Islet precursor cell (in vitro differentiated cells): ENCODE data around the gene CTBP2.

Experiments used
- DNase-seq: peaks from one replicate; pipeline ENCODE4 v3.0.0-alpha.2; 2018

Gene CTBP2

GRCh38 chr10:125020386-125020785 is 140.0 kb downstream of the CTBP2 start:
- DNase-seq: no peak

DNA sequence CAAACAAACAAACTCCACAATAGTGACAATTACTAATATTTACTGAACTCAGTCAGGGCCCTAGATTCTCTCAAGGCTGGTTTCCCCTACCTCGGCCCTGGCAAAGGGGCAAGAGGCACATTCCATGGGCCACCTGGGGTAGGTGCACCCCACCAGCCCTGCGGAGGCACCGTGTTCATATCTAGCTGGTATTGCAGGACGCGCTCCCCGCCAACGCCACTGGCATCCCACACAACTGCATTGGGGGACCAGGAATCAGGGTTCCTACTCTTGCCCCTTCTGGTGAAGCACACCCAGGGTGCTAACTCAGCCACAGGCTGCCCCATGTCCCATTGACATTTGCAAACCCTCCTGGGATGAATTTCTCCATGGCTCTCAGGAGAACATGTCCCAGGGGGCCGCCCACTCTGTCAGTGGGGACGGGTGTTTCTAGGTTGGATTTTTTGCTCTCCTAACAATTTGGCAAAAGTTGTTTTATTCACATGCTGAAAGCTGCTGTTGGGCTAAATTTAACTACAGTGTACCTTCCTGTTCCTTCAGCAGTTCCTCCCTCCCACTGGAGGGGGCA is 141.7 kb downstream of the CTBP2 start:
- DNase-seq: no peak

GRCh38 chr10:125017547-125018298 is 142.6 kb downstream of the CTBP2 start:
- no peak for DNase-seq

DNA sequence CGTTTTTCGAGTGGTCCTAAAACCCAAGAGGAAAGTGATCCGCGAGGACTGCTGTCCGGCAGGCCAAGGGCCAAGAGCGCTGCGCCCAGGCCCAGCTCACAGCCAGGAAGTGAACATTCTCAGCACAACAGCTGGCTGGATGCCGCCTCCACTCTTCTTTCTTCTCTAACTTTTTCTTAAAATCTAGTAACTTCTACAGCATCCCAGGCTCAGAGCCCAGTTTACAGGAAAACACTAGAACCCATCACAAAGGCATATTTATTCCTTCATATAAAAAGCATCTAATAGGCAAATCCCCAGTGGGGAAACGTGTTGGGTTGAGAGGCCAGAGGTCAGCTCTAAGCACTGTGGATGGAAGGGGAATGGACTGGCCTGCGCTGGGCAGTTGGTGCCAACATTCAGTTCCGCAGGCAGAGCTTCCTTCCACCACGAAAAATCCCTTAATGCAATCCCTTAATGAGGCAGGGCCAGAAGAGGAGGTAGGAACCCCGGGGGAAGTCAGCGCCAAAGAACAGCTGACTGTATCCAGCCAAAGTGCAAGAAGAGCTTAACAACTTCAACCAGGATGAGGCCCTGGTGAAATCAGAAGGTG is 143.7 kb downstream of the CTBP2 start:
- DNase-seq: no peak

DNA sequence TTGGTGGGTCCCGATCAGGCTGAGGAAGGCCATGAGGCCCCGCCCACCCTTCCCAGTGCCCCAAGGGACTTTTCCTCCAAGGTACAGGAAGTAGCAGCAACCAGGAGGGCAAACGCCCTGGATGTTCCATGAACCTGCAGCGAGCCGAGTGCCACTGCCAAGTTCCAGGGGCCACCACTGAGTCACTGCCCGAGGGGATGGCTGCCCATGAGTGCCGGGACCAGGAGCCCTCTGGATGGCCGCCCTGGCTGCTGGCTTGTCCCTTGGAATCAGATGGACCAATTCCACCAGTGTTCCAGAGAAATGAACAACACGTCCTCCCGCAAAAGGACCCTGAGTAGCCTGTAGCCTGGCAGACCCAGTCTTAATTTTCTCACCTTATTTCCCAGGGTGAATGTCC is 144.2 kb downstream of the CTBP2 start:
- no peak for DNase-seq

GRCh38 chr10:125015356-125015944 is 144.9 kb downstream of the CTBP2 start:
- no peak for DNase-seq

GRCh38 chr10:125014836-125015355 is 145.5 kb downstream of the CTBP2 start:
- DNase-seq: no peak

GRCh38 chr10:125014086-125014830 is 146.1 kb downstream of the CTBP2 start:
- DNase-seq: no peak

- DNase-seq: no peak
Measured at GRCh38 chr10:125013529-125013872, 146.9 kb downstream of the CTBP2 start.

DNA sequence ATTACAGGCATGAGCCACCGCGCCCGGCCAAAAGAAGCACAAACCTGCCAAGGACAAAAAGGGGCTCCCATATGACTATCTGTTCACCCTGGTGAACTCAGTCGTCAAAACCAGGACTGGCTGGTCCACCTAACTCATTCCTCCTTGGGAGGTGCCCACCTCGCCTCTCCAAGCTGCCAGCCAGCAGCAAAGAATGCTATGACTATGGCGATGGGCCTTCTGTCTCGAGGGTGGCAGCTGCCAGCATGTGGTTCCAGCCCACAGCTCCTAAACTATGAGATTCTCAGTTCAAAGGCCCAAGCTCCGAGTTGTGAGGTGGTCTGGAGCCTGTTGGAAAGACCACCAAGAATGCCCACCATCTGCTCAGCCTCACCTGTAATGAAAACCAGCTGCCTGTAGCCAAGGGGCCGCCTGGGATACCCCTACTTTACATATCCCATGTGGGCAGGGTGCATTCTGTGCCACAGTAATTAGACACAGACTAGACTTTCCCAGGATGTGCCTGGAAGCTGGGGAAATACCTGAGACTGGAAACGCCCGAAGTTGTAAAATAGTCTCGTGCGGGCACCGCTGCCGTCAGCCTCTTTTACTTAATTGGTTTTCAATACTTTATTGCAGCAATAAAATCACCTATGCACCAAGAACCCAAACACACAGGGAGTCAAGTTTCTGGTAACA is 147.4 kb downstream of the CTBP2 start:
- DNase-seq: no peak

DNA sequence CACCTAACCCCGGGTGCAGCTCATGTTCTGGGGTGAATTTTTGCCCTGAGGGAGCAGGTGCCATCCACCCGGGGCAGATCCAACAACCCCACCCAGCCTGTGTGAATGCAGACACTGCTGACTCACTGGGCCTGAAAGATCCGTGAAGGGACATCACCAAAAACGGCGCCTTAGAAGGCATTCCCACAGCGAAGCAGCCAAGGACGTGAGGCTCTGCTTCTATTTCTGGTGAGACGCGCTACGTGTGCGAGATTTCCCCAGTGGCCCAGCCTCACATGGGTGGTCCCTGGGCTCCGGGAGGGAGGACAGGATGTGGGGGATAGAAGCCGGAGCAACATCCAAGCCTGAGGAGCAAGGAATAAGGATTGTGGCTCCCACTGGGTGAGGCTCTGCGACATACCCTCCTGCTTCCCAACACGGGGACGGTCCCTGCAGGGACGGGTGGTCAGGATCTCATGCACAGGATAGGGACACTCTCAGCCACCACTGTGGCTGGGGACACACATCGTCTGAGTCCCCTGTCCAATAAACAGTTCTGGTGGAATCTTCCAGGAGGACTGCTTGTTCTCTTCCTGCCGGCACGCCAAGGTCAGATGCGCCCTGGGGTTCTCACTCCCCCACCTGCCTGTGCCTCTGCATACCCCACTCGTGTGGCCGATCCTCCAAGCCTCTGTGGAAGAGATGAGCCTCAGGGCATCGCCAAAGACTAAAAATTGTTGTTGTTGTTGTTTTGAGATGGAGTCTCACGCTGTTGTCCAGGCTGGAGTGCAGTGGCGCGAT is 148.2 kb downstream of the CTBP2 start:
- DNase-seq: no peak

GRCh38 chr10:125011171-125011925 is 149.0 kb downstream of the CTBP2 start:
- DNase-seq: no peak

GRCh38 chr10:125010362-125010761 is 150.0 kb downstream of the CTBP2 start:
- no peak for DNase-seq

DNA sequence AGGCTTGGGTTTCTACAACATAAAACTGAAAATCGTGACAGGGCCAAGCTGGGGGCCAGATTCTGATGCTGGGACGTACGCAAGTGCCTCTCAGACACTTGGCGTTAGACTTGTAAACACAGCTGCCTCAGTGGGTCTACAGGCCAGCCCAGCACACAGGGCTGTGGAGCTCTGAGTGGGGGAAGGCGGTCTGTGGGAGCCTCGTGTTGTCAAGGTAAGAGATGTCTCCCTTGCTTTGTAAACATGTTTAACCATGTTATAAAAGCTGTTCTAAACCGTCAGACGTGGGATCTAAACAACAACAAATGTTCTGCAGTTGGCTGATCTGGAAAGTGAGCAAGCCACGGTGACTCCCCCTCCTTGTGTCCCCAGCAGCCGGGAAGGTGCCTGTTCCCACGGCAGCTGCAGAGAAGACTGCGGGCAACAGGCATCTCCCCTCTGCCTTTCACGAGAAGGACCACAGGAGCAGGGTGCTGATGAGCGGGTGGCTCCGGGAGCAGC is 150.7 kb downstream of the CTBP2 start:
- no peak for DNase-seq

GRCh38 chr10:125008689-125009638 is 151.4 kb downstream of the CTBP2 start:
- DNase-seq: no peak

GRCh38 chr10:125007436-125007835 is 152.9 kb downstream of the CTBP2 start:
- no peak for DNase-seq

DNA sequence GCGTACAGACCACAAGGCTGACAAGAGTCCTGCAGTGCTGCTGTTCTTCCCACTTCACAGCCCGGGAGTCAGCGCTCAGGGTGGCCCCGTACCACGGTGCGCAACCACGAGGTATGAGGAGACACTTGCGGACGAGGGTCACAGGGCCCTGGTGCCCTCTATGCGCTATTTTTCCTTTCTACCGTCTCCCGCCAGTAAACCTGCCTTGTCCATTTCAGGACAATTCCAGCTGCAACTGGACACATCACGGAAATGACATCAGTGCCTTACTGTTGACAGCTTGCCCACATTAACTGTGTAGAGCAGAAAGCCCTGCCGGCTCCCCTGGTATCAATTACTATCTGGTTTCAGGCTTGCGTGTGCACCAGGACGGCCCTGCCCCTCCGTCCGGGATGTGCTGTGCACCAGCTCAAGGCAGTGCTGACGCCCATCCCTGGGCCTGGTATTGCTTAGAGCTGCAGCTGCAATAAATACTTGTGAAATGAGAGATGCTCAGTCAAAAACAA is 153.4 kb downstream of the CTBP2 start:
- DNase-seq: no peak

- no peak for DNase-seq
Measured at GRCh38 chr10:125006188-125006680, 154.1 kb downstream of the CTBP2 start.
